Endometrium (tissue), 2 donors: Measurements from ENCODE around the gene ATRN.
"Not testable (repeated sequence)": the region's sequence is repeated elsewhere in the genome, so short reads cannot be mapped to it uniquely, and the experiment has no call there.

Experiments
- FAIRE-seq: peaks from 2 replicates; lab custom pipeline; 2012; peaks lifted over from hg19 to GRCh38; lab: Jason Lieb, UNC
- donor health status: control.
- donor health status: control.

Gene ATRN

DNA sequence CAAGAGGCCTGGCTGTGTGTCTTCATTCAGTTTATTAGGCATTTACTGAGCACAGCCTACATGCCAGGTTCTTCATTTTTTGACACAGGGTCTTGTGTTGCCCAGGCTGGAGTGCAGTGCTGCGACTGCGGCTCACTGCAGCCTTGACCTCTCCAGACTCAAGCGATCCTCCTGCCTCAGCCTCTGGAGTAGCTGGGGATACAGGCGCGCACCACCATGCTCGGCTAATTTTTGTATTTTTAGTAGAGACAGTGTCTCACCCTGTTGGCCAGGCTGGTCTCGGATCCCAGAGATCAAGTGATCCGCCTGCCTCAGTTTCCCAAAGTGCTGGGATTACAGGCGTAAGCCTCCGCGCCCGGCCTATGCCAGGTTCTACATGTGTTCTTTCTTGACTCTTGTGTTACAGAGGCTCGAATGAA lies 601 bp upstream of the ATRN start:
- FAIRE-seq, result no peak

DNA sequence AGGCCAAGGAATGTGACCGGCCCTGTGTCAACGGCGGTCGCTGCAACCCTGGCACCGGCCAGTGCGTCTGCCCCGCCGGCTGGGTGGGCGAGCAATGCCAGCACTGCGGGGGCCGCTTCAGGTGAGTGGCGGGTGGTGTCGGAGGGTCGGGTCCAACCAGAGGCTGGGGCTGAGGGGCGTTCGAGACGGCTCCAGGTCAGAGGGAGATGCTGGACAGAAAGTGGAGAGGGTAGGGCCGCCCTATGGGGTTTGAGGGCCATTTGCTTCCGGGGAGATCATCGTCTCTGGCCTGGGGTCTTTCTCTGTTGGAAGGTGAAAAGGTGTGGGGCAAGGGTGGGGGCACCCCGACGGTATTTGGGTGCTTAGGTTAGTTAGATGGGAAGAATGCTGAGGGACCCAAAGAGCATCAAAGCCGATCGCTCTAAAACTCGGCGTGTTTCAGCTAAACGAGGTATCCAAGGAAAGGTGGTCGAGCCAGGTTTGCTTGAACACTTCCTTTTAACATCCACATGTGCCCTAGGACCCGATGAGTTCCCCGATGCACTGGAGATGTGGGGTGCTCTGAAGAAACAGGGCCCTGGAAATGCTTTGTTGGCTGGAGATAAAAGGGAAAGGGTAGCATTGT lies 691 bp downstream of the ATRN start:
- no peak for FAIRE-seq

DNA sequence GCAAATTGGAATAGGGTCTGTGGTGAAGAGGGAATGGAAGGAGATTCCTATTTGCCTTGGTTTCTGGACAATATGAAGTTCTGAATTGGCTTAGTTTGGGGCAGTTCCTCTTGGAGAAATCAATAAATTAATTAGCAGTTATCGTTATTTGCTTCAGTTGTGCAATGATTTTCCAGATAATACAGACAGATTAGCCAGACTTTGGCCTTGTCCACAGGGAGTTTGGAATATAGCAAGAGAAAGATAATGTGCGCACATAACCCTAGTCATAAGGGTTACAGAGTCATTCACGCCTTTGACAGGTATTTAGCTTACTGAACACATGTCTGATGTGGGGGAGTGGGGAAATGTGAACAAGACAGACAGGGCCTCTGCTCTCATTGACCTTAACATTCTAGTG lies 1.3 kb downstream of the ATRN start:
- FAIRE-seq, result no peak

DNA sequence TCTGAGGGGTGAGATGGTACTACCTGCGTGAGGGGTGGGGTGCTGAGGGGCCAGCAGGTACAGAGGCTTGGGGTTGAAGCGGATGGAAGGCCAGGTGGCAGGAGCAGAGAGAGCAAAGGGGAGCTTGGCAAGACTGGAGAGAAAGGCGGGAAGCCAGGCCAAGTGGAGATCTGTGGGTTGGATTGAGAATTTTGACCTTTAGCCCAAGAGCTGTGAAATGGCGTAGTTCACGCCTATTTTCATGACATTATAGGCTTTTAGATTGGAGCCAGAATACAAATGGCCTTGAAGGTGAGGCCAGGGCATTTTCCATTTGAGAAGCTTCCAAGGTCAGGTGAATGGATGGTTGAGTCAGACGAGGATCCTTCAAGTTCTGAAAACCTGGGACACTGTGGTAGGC lies 2.5 kb downstream of the ATRN start:
- FAIRE-seq, result no peak

DNA sequence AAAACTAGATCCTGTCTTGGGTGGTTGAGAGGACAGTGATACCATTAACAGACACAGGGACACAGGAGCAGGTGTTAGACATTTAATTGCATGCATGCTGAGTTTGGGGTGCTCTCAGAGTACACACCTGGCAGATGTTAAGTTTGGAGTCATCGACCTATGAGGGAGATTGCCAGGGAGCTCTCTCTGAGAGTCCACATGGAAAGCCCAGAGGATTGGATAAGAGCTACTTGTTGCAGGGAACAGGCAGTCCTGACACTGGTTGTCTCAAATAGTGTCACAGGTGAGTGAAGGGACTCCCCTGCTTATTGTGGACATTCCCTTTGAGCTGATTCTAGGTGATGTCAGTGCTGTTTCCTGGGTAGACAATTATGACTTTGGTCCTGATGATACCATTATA lies 3.1 kb downstream of the ATRN start:
- no peak for FAIRE-seq

DNA sequence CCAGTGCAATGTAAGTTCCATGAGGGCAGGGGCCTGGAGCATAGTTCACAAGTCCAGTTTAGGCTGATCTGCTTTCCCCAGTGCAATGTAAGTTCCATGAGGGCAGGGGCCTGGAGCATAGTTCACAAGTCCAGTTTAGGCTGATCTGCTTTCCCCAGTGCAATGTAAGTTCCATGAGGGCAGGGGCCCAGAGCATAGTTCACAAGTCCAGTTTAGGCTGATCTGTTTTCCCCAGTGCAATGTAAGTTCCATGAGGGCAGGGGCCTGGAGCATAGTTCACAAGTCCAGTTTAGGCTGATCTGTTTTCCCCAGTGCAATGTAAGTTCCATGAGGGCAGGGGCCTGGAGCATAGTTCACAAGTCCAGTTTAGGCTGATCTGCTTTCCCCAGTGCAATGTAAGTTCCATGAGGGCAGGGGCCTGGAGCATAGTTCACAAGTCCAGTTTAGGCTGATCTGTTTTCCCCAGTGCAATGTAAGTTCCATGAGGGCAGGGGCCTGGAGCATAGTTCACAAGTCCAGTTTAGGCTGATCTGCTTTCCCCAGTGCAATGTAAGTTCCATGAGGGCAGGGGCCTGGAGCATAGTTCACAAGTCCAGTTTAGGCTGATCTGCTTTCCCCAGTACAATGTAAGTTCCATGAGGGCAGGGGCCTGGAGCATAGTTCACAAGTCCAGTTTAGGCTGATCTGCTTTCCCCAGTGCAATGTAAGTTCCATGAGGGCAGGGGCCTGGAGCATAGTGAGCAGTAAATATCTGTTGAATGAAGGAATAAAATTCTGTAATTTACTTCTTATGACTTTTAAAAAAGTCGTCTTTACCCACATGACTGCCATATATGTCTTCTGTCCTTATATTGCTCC lies 6.4 kb downstream of the ATRN start:
- not testable (repeated sequence) for FAIRE-seq

DNA sequence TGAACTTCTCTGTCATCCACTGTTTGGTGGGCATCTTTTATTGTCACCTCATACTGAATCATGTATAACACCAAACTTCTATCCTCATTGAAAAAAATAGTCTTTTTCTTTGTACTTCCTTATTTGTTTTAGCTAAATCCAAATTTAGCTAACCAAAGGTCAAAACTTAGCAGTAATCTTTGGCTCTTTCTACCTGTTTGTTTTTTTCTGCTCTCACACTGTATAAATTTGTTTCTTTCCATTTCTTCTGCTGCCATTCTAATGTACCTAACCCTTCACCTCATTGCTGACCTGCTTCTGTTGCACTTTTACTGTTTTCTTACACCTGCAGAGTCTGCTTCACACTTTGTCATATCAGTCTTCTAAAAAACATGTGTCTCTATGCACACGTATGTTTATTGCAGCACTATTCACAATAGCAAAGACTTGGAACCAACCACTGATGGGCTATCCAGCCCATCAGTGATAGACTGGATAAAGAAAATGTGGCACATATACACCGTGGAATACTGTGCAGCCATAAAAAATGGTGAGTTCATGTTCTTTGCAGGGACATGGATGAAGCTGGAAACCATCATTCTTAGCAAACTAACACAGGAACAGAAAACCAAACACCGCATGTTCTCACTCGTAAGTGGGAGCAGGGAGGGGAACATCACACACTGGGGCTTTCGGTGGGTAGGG lies 7.2 kb downstream of the ATRN start:
- FAIRE-seq, result no peak

DNA sequence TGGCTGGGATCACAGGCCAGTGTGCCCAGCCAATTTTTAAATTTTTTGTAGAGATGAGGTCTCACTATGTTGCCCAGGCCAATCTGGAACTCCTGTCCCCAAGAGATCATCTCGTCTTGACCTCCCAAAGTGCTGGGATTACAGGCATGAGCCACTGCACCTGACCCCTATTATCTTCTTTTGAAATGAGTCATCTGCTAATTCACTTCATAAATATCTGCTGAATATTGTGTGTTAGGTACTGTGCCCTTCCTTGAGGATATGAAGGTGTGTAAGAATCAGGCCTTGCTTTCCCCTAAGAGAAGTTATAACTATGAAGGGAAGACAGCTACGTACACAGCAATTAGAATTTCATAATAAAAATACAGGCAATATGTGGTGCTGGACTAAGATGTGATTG lies 8.2 kb downstream of the ATRN start:
- FAIRE-seq, result no peak

DNA sequence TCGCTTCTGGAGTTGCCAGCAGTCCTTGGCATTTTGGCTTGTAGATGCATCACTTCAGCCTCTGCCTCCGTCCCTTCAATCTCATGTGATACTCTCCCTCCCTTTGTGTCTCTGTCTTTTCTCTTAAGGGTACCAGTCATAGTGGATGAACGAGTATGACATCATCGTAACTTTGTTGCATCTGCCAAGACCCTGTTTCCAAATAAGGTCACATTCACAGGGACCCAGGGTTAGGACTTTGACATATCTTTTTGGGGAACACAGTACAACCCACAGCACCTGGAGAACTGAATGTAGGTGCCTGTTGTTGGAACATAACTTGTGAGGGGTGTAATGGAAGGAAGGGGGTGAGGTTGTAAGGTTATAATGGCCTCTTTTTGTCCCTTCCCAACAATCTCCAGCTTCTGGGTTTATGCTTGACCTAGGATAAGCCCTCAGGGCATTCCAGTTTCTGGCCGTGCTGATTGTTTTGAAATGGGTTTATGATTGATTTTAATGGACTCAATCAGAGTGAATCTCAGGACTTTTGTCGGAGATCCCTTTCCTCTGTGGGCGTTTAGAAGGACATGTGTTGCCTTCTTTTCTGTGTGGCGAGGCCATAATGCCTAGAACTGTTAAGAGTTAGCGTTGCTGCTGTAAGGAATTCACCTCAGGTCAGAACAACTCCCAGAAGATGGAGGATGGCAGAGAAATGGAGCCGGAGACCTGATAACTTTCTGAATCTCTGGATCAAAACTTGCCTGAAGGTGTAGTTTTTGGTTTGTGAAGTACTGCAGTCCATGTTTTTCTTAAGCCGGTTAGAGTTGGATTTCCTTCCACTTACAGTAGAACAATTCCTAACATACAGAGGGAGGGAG lies 9.2 kb downstream of the ATRN start:
- FAIRE-seq, result no peak

DNA sequence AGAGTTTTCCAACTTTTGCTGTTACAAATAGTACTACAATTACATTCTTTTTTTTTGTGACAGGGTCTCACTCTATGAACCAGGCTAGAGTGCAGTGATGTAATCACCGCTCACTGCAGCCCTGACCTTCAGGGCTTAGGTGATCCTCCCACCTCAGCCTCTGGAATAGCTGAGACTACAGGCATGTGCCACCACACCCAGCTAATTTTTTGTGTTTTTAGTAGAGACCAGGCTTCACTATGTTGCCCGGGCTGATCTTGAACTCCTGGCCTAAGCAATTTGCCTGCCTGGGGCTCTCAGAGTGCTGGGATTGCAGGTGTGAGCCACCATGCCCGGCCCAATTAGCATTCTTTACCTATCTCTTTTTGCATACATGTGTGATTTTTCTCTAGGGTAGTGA lies 12.5 kb downstream of the ATRN start:
- no peak for FAIRE-seq

DNA sequence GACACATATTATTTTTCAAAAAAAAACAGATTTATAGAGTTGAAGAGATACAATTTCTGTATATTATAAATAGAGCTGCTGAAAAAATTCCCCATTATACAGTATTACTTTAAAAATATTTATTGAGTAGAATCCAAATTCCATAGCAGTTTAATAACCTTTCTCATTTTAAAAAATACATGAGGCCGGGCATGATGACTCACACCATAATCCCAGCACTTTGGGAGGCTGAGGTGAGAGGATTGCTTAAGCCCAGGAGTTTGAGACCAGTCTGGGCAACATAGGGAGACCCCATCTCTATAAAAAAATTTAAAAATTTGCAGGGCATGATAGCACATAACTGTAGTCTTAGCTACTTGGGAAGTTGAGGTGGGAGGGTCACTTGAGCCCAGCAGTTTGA lies 13.0 kb downstream of the ATRN start:
- FAIRE-seq, result no peak

DNA sequence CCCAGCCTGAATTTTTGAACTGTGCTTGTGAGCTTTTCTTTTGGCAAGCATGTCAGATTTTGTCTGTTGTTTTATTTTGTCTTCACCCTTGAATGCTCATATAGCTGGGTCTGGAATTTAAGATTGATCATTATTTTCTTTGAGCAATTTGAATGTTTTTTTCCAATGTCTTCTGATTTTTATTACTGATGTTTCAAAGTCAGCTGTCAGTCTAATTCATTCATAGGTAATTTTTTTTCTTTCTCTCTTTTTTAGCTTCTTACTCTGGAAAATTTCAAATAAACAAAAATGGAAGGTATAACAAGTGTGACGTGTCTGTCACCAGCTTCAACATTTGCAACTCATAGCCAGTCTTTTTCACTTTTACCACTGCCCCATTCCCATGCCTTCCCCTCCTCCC lies 15.1 kb downstream of the ATRN start:
- no peak for FAIRE-seq

DNA sequence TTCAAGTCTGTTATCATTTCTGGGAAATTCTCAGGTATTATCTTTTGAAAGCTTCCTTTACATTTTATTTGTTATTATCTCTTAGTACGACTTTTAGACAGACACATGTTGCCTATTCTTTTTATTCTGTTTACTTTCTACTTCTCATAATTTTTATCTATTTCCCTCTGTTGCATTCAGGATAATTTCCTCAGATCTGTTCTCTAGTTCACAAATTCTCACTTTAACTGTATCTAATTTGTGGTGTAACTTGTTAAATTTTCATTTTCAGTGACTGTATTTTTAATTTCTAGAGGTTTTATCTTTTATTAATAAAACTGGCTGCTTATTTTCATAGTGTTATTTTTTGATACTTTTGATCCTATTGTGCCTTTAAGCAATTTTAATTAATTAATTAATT lies 16.0 kb downstream of the ATRN start:
- peak; percentile 18 for FAIRE-seq

DNA sequence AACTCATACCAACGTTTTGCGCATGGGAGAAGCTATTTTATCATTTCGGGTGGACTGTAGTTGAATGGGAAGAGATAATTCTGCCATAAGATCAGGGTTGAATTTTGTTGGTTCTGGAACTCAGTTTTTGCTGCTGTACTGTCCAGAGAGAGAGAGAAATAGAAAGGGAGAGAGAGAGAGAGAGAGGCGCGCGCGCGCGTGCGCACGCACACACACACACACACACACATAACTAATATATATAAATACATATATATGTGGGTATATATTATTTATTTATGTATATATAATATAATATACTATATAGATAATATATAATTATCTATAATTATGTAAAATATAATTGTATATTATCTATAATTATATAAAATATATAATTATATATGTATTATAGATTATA lies 21.9 kb downstream of the ATRN start:
- no peak for FAIRE-seq

DNA sequence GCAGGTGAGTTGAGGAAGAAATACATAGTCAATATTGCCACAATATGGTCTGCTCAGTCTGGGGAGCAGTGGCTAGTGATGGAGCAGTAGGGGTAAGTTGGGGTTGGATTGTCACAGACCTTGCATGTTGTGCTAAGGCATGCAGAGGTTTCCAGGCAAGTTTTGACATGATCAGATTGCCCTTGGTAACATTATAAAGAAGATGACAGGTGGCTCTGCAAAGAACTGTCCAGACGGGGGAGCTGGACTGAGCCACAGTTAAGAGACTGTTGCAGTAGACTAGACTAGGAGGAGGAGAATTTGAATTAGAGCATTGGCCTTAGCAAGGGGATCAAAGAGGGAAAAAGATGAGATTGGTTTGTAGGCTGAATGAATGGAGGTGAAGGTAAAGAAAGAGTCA lies 23.4 kb downstream of the ATRN start:
- no peak for FAIRE-seq

DNA sequence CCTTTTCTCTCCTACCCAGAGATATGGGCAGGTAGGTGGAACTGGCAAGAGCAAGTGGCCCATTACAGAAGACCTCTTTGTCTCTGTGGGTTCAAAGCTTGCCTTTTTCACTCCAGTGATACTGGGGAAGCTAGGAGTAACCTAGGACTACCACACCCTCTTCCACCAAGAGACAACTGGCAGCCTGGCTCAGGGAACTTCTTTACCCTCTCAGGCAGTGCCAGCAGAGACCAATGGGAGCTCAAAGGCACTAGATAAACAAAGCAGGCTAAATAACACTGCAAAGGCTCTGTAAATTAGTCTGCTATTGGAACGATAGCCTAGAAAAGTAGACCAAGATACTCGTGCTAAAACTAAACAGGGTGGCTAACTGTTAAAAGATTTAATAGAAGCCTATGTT lies 32.1 kb downstream of the ATRN start:
- no peak for FAIRE-seq

DNA sequence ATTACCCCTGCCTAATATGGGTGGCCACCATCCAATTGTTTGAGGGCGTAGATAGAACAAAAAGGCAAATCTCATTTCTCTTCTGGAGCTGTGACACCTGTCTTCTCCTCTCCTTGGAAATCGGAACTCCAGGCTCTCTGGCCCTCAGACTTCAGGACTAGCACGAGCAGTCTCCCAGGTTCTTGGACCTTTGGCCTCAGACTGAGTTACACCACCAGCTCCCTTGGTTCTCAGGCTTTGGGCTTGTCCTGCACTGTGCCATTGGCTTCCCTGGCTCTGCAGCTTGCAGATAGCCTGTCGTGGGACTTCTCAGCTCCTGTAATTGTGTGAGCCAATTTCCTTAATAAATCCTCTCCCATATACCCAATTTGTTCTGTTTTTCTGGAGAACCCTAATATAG lies 34.3 kb downstream of the ATRN start:
- FAIRE-seq, result no peak

DNA sequence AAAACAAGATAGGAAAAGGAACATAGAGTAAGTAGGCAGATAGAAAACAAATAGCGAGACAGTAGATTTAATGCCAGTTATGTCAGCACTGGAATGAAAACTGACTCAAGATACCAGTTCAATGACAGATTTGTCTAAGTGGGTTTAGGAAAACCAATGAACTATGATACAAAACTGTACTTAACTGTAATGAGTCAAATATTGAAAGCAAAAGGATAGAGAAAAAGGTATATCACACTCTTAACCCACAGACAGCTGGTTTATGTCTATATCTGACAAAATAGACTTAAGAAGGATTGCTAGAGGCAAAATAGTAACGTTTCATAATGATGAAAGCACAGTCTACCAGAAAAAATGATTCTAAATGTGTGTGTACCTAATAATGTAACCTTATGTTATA lies 38.2 kb downstream of the ATRN start:
- no peak for FAIRE-seq

DNA sequence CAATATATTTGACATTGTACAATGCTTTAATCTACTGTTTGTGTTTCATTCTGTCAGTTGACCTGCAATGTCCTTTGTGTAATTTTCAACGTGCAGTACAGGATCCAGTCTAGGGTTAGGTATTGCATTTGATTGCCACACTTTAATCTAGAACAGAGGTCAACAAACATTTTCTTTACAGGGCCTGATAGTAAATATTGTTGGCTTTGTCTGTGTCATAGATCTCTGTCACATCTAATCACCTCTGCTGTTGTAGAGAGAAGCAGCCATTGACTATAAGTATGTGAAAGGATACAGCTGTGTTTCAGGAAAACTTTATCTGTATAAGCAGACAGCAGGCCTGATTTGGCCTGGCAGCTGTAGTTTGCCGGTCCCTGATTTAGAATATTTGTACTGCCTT lies 39.3 kb downstream of the ATRN start:
- no peak for FAIRE-seq

DNA sequence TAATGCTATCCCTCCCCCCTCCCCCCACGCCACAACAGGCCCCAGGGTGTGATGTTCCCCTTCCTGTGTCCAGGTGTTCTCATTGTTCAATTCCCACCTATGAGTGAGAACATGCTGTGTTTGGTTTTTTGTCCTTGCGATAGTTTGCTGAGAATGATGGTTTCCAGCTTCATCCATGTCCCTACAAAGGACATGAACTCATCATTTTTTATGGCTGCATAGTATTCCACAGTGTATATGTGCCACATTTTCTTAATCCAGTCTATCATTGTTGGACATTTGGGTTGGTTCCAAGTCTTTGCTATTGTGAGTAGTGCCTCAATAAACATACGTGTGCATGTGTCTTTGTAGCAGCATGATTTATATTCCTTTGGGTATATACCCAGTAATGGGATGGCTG lies 41.4 kb downstream of the ATRN start:
- FAIRE-seq, result not testable (repeated sequence)

DNA sequence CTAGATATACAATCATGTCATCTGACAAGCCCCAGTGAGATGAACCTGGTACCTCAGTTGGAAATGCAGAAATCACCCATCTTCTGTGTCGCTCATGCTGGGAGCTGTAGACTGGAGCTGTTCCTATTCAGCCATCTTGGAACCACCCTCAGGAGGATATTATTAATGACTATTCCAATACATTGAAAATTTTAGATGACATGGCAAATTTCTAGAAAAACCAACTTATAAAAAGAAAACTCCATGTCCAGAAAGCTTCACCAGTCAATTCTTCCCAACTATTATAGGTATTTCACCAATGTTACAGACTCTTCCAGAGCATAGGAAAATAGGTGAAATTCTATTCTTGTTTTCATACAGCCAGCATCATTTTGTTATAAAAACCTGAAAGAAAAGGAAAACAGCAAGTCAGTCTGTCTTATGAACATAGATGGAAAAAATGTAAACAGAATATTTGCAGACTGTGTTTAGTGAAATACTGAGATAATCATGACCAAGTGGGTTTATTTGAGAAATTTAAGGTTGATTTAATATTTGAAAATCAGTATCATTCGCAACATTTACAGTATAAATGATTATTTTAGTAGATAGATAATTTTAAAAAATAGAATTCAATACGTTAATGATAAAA lies 43.3 kb downstream of the ATRN start:
- FAIRE-seq, result no peak
